Measurements from ENCODE around the gene GABRR3. TPM values are rescaled to one million over a fixed set of nuclear protein-coding genes. Genes with fewer than 3 reads are reported as not detected.
A peak's percentile ranks its signal among the peaks of the same experiment; 100 is the strongest.

GABRR3 gene
- total RNA-seq, 1 donor from 2014 or later, result not detected

DNA sequence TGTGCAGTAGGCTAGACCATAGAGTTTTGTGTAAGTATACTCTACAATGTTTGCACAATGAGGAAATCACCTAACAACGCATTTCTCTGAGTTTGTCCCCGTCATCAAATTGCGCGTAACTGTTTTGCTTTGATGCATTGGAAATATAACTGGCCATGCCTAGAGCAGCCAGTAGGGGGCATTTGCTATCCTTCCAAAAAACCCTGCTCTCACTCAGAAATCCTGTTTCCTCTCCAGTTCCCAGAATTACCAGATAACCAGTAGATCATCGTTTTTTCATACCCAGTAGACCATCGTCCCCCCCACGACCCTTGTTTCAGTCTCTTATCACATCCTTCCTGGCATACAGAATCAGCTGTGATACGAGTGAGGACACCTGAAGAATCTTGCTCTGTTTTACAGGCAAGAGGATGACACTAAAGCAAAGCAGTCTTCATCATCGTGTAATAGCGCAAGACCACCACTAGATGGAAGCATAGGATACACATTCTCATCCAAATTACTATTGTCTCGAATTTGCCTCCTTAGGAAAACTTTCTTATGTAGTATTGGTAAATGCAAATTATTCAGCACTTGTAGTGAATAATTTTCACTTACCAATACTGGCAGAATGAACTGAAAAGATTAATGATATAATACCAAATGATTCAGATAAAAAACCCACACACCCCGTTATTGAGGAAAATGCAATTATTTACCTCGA, 4.4 kb upstream of the GABRR3 start:
- peaks cover 2% of the 10 kb centered on the region for H3K36me3 Mint-ChIP-seq
- TF ChIP-seq, protein P1, sequence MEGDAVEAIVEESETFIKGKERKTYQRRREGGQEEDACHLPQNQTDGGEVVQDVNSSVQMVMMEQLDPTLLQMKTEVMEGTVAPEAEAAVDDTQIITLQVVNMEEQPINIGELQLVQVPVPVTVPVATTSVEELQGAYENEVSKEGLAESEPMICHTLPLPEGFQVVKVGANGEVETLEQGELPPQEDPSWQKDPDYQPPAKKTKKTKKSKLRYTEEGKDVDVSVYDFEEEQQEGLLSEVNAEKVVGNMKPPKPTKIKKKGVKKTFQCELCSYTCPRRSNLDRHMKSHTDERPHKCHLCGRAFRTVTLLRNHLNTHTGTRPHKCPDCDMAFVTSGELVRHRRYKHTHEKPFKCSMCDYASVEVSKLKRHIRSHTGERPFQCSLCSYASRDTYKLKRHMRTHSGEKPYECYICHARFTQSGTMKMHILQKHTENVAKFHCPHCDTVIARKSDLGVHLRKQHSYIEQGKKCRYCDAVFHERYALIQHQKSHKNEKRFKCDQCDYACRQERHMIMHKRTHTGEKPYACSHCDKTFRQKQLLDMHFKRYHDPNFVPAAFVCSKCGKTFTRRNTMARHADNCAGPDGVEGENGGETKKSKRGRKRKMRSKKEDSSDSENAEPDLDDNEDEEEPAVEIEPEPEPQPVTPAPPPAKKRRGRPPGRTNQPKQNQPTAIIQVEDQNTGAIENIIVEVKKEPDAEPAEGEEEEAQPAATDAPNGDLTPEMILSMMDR (IDR thresholded peaks at IDR 0.05; ENCODE audit: unreplicated experiment), result peak; percentile 96
- DNase-seq (ENCODE audit: low spot score in 2 of 2, unreplicated experiment in 2 of 2), result peak in 1 of 2 experiments; percentile 69
- peak overlapping the region; percentile 81 for H3K4me3 Mint-ChIP-seq
- peaks cover 27% of the 10 kb centered on the region for H3K27me3 Mint-ChIP-seq (ENCODE audit: low read depth)
- peak overlapping the region; percentile 7 for H3K27ac Mint-ChIP-seq
- H3K9me3 Mint-ChIP-seq, result peaks cover 18% of the 10 kb centered on the region
- H3K4me1 Mint-ChIP-seq, result no peaks in the 10 kb centered on the region

DNA sequence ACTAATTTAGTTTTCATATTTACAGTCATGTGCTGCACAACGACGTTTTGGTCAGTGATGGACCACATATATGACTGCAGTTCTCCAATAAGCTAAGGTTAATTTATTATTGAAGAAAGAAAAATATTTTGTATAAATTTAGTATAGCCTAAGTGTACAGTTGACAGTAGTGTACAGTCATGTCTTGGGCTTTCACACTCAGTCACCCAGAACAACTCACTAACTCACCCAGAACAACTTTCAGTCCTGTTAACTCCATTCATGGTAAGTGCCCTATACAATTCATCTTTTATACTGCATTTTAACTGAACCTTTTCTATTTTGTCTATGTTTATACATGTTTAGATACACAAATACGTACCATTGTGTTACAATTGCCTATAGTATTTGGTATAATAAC, 3.8 kb upstream of the GABRR3 start:
- TF ChIP-seq, protein P1 (IDR thresholded peaks at IDR 0.05; ENCODE audit: unreplicated experiment), result no peak
- H3K27ac Mint-ChIP-seq, result no peak overlapping the region
- no peak overlapping the region for H3K4me3 Mint-ChIP-seq
- H3K36me3 Mint-ChIP-seq, result peaks cover 2% of the 10 kb centered on the region
- peaks cover 18% of the 10 kb centered on the region for H3K9me3 Mint-ChIP-seq
- H3K27me3 Mint-ChIP-seq (ENCODE audit: low read depth), result peaks cover 30% of the 10 kb centered on the region
- DNase-seq (ENCODE audit: low spot score in 2 of 2, unreplicated experiment in 2 of 2), result no peak
- H3K4me1 Mint-ChIP-seq, result no peaks in the 10 kb centered on the region

DNA sequence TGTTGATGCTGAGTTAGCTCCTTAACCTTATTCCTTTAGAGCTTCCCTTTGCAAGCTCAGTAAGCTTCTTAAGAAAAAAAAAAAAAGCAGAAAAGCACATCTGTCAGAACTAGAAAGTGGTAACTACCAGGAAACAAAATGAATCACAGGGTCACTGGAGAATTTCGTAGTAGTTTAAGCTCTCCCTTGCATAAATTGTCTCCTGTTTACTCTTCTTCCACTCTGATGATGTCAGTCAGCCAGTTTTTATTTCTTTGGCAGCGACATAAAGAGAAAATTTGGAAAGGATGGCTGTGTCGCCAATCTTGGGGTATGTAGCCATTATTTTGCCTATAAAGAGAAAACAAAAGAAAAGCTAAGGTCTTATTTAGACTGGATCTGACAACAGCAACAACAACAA, 3.2 kb upstream of the GABRR3 start:
- H3K4me3 Mint-ChIP-seq, result no peak overlapping the region
- peaks cover 32% of the 10 kb centered on the region for H3K27me3 Mint-ChIP-seq (ENCODE audit: low read depth)
- TF ChIP-seq, protein P1 (IDR thresholded peaks at IDR 0.05; ENCODE audit: unreplicated experiment), result no peak
- peaks cover 2% of the 10 kb centered on the region for H3K36me3 Mint-ChIP-seq
- no peaks in the 10 kb centered on the region for H3K4me1 Mint-ChIP-seq
- no peak for DNase-seq (ENCODE audit: low spot score in 2 of 2, unreplicated experiment in 2 of 2)
- H3K27ac Mint-ChIP-seq, result no peak overlapping the region
- H3K9me3 Mint-ChIP-seq, result peaks cover 18% of the 10 kb centered on the region

DNA sequence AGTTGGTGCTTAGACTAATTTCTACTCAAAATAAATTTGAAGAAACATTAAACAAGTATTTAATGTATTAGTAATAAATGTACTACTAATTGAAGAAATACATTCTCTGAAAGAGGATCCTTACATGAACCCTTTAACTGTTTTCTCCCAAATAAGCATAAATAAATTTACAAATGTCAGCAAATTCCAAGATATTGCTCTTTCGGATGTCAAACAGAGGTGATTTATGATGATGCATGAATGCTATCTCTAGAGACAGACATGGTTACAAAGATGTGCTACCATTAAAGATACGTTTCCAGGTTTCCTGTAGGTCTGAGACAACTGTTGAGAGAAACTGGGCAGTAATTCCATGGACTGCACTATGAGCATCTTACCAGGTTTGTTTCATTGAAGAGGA, 629 bp downstream of the GABRR3 start:
- TF ChIP-seq, protein P1 (IDR thresholded peaks at IDR 0.05; ENCODE audit: unreplicated experiment), result no peak

DNA sequence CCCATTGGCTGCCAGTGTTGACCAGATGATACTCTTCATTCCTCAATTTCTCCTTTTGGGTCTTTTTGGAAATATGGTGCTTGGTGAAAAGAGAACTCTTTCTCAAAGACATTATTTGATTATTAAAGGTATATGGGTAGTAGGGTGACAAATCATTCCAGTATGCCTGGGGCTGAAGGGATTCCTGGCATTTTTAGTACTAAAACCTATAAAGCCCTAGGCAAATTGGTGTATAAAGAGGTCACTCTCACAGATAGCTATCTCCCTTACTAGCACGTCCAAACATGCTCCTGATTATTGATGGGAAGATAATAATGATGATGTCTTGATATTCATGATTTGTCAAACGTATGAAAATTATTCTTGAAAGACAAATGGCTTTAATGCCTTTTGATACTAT, 1.1 kb downstream of the GABRR3 start:
- DNase-seq (ENCODE audit: low spot score in 2 of 2, unreplicated experiment in 2 of 2), result no peak
- no peaks in the 10 kb centered on the region for H3K4me1 Mint-ChIP-seq
- H3K36me3 Mint-ChIP-seq, result no peaks in the 10 kb centered on the region
- no peak overlapping the region for H3K27ac Mint-ChIP-seq
- TF ChIP-seq, protein P1 (IDR thresholded peaks at IDR 0.05; ENCODE audit: unreplicated experiment), result no peak
- no peak overlapping the region for H3K4me3 Mint-ChIP-seq
- H3K9me3 Mint-ChIP-seq, result no peaks in the 10 kb centered on the region
- peaks cover 33% of the 10 kb centered on the region for H3K27me3 Mint-ChIP-seq (ENCODE audit: low read depth)

More for the DNA sequence above, 629 bp downstream of the GABRR3 start:
- no peaks in the 10 kb centered on the region for H3K9me3 Mint-ChIP-seq
- no peaks in the 10 kb centered on the region for H3K36me3 Mint-ChIP-seq
- no peak overlapping the region for H3K27ac Mint-ChIP-seq
- DNase-seq (ENCODE audit: low spot score in 2 of 2, unreplicated experiment in 2 of 2), result no peak
- H3K4me3 Mint-ChIP-seq, result no peak overlapping the region
- H3K27me3 Mint-ChIP-seq (ENCODE audit: low read depth), result peaks cover 35% of the 10 kb centered on the region
- H3K4me1 Mint-ChIP-seq, result no peaks in the 10 kb centered on the region
